Large intestine (tissue), 3 donors: ENCODE results near the gene PPP1R12A. TPM values are rescaled to one million over a fixed set of nuclear protein-coding genes. Genes with fewer than 3 reads are reported as not detected.

Experiments
- DNase-seq, 2 donors: peaks; one replicate each; pipeline versions ENCODE4 v3.0.0 to v3.0.0-alpha.2; 2013
- H3K27ac ChIP-seq: one replicate; pipeline ENCODE4 v1.5.1; 2013; ENCODE audit warnings: low read length
- H3K27me3 ChIP-seq: 2 replicates; pipeline ENCODE4 v1.6.1; 2013; ENCODE audit warnings: low read length; ENCODE audit not compliant: control insufficient read depth, insufficient read depth
- H3K36me3 ChIP-seq: 2 replicates; pipeline ENCODE4 v1.6.1; 2013; ENCODE audit warnings: low read length; ENCODE audit not compliant: control insufficient read depth, insufficient read depth
- H3K4me1 ChIP-seq: one replicate; pipeline ENCODE4 v1.6.1; 2013; ENCODE audit warnings: low read length; ENCODE audit not compliant: control insufficient read depth, insufficient read depth
- H3K4me3 ChIP-seq: one replicate; pipeline ENCODE4 v1.5.1; 2013; ENCODE audit warnings: low read length
- H3K9me3 ChIP-seq: one replicate; pipeline ENCODE4 v1.6.1; 2013; ENCODE audit warnings: mild to moderate bottlenecking, low read depth, low read length, moderate library complexity; ENCODE audit not compliant: control insufficient read depth
- WGBS: methylation state at CpG from one replicate; pipeline ENCODE4 v1.1.5; 2013; ENCODE audit warnings: low lambda C conversion rate; ENCODE audit not compliant: insufficient coverage; 5-methylcytosine and 5-hydroxymethylcytosine counted together
- polyA plus RNA-seq: library from polyadenylated mRNA; unstranded; fragments of 120-200 nt; gene quantifications from one replicate; pipeline ENCODE4 v1.2.1, GENCODE V29; 2013

The PPP1R12A gene
- polyA plus RNA-seq, 1 donor, result 60.8 TPM

DNA sequence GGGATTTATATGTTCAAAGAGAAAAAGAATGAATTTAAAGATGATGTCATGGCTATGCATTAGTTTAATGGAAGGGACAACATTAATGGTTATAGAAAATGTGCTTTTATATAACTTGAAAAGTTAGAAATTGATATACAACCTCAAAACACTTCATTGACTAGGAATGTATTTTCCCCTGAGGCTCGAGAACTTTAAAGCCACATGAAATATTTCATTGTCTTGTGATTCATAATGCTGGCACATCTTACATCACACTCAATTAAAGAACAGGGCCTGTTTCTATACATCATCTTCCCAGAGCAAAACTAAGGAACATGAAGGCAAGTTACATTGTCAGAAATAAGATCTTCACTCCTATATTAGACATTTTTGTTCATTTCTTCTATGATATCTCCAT is 208.9 kb downstream of the PPP1R12A start:
- no CpG with 5 or more reads among the region's 1 CpG for WGBS
- H3K4me3 ChIP-seq, result no peak overlapping the region
- H3K27me3 ChIP-seq, result no peaks in the 10 kb centered on the region
- H3K4me1 ChIP-seq, result no peaks in the 10 kb centered on the region
- H3K27ac ChIP-seq, result no peak overlapping the region
- no peak for DNase-seq
- H3K9me3 ChIP-seq, result no peaks in the 10 kb centered on the region
- no peaks in the 10 kb centered on the region for H3K36me3 ChIP-seq

Other genes with a start within 250 kb of the PPP1R12A start
- 51.2 TPM for gene PAWR, start 244.1 kb downstream of the PPP1R12A start, polyA plus RNA-seq
- 0.22 TPM for gene OTOGL, start 164.4 kb upstream of the PPP1R12A start, polyA plus RNA-seq